Activated T-helper 2 cell treated with anti-CD3 and anti-CD28 coated beads, Interferon-gamma antibody, Interleukin-2, Interleukin-4, amounts not matched to agents 10 μg/mL and 5 μg/mL and 100 μg/mL, durations not matched to agents 14 hours and 24 hours and 36 hours (primary cell): Measurements from ENCODE around the gene MGA. TPM values are rescaled to one million over a fixed set of nuclear protein-coding genes. Genes with fewer than 3 reads are reported as not detected.
A peak's percentile ranks its signal among the peaks of the same experiment; 100 is the strongest.

Experiments
- DNase-seq: peaks from one replicate; pipeline ENCODE4 v3.0.0; 2021; ENCODE audit warnings: low spot score
- H3K27ac Mint-ChIP-seq: one replicate; pipeline ENCODE4 v1.8.0; 2021; ENCODE audit warnings: mixed read lengths
- H3K27me3 Mint-ChIP-seq: one replicate; pipeline ENCODE4 v1.8.0; 2021; ENCODE audit warnings: low read depth, mixed read lengths
- H3K36me3 Mint-ChIP-seq: one replicate; pipeline ENCODE4 v1.8.0; 2021; ENCODE audit warnings: low read depth, mixed read lengths
- H3K4me1 Mint-ChIP-seq: one replicate; pipeline ENCODE4 v1.8.0; 2021; ENCODE audit warnings: low read depth, mixed read lengths
- H3K4me3 Mint-ChIP-seq: one replicate; pipeline ENCODE4 v1.8.0; 2021; ENCODE audit warnings: low read depth, mild to moderate bottlenecking, moderate library complexity, mixed read lengths
- H3K9me3 Mint-ChIP-seq: one replicate; pipeline ENCODE4 v1.8.0; 2021; ENCODE audit warnings: mixed read lengths
- intact Hi-C: fragments of 100-400 bp; cut with micrococcal nuclease; formaldehyde crosslinking; loops from one replicate; pipeline ENCODE4 v1.15.1; 2023
- total RNA-seq: library from RNA; stranded (reverse); gene quantifications from 2 replicates; pipeline ENCODE4 v1.2.3, GENCODE V29; 2022

MGA gene
- total RNA-seq, 1 donor from 2014 or later: 37.7 TPM

GRCh38 chr15:41809526-41810220 lies 149.5 kb downstream of the MGA start:
- no peak for DNase-seq
- intact Hi-C loops: loop anchor here (5.0 kb wide), 2 partner anchors 112 to 252 kb away; partner anchors contain the start of gene TYRO3
- no peaks in the 10 kb centered on the region for H3K27me3 Mint-ChIP-seq
- no peak overlapping the region for H3K4me3 Mint-ChIP-seq
- no peaks in the 10 kb centered on the region for H3K9me3 Mint-ChIP-seq
- H3K27ac Mint-ChIP-seq: no peak overlapping the region
- peaks cover 10% of the 10 kb centered on the region for H3K36me3 Mint-ChIP-seq
- peaks cover 31% of the 10 kb centered on the region for H3K4me1 Mint-ChIP-seq

GRCh38 chr15:41810651-41811431 lies 150.6 kb downstream of the MGA start:
- DNase-seq: no peak

GRCh38 chr15:41811432-41812195 lies 151.4 kb downstream of the MGA start:
- intact Hi-C loops: loop anchor here (1.0 to 5.0 kb wide), 3 partner anchors 37 to 254 kb away; partner anchors contain the start of genes MAPKBP1 and TYRO3
- DNase-seq: peak; percentile 59
- H3K9me3 Mint-ChIP-seq: no peaks in the 10 kb centered on the region
- H3K27ac Mint-ChIP-seq: peak overlapping the region; percentile 36
- peaks cover 26% of the 10 kb centered on the region for H3K4me1 Mint-ChIP-seq
- no peak overlapping the region for H3K4me3 Mint-ChIP-seq
- no peaks in the 10 kb centered on the region for H3K27me3 Mint-ChIP-seq
- H3K36me3 Mint-ChIP-seq: peaks cover 13% of the 10 kb centered on the region

More at GRCh38 chr15:41810651-41811431, 150.6 kb downstream of the MGA start:
- Mint-ChIP-seq H3K27ac (no peak overlapping the region), H3K27me3 (no peaks in the 10 kb centered on the region), H3K4me1 (peaks cover 27% of the 10 kb centered on the region), H3K36me3 (peaks cover 11% of the 10 kb centered on the region), H3K4me3 (no peak overlapping the region), H3K9me3 (no peaks in the 10 kb centered on the region)
- intact Hi-C loops: loop anchor here (1.0 to 5.0 kb wide), 3 partner anchors 37 to 254 kb away; partner anchors contain the start of genes MAPKBP1 and TYRO3

- H3K27me3 Mint-ChIP-seq: no peaks in the 10 kb centered on the region
- H3K4me3 Mint-ChIP-seq: no peak overlapping the region
- H3K27ac Mint-ChIP-seq: no peak overlapping the region
- no peaks in the 10 kb centered on the region for H3K9me3 Mint-ChIP-seq
- H3K36me3 Mint-ChIP-seq: peaks cover 13% of the 10 kb centered on the region
- DNase-seq: no peak
- peaks cover 26% of the 10 kb centered on the region for H3K4me1 Mint-ChIP-seq
- intact Hi-C loops: loop anchor here (5.0 kb wide), 2 partner anchors 116 to 256 kb away; partner anchors contain the start of gene TYRO3
Observed at GRCh38 chr15:41812820-41813375, 152.7 kb downstream of the MGA start.

- DNase-seq: no peak
- intact Hi-C loops: loop anchor here (5.0 kb wide), 2 partner anchors 116 to 256 kb away; partner anchors contain the start of gene TYRO3
- H3K27ac Mint-ChIP-seq: no peak overlapping the region
- peaks cover 26% of the 10 kb centered on the region for H3K4me1 Mint-ChIP-seq
- peaks cover 17% of the 10 kb centered on the region for H3K36me3 Mint-ChIP-seq
- no peaks in the 10 kb centered on the region for H3K9me3 Mint-ChIP-seq
- no peaks in the 10 kb centered on the region for H3K27me3 Mint-ChIP-seq
- H3K4me3 Mint-ChIP-seq: no peak overlapping the region
Observed at GRCh38 chr15:41813426-41813825, 153.2 kb downstream of the MGA start.

GRCh38 chr15:41814534-41814933 lies 154.3 kb downstream of the MGA start:
- intact Hi-C loops: loop anchor here (5.0 kb wide), 2 partner anchors 117 to 257 kb away; partner anchors contain the start of gene TYRO3
- Mint-ChIP-seq H3K36me3 (peaks cover 22% of the 10 kb centered on the region), H3K4me3 (no peak overlapping the region), H3K27me3 (no peaks in the 10 kb centered on the region), H3K4me1 (peaks cover 24% of the 10 kb centered on the region), H3K27ac (no peak overlapping the region), H3K9me3 (no peaks in the 10 kb centered on the region)
- DNase-seq: no peak

- intact Hi-C loops: no loop called here
- peaks cover 31% of the 10 kb centered on the region for H3K36me3 Mint-ChIP-seq
- H3K4me3 Mint-ChIP-seq: no peak overlapping the region
- H3K4me1 Mint-ChIP-seq: peaks cover 6% of the 10 kb centered on the region
- DNase-seq: no peak
- H3K27me3 Mint-ChIP-seq: no peaks in the 10 kb centered on the region
- H3K27ac Mint-ChIP-seq: no peak overlapping the region
- no peaks in the 10 kb centered on the region for H3K9me3 Mint-ChIP-seq
Observed at GRCh38 chr15:41816788-41817187, 156.6 kb downstream of the MGA start.

GRCh38 chr15:41817327-41817726 lies 157.1 kb downstream of the MGA start:
- Mint-ChIP-seq H3K27ac (no peak overlapping the region), H3K9me3 (no peaks in the 10 kb centered on the region), H3K27me3 (no peaks in the 10 kb centered on the region), H3K36me3 (peaks cover 31% of the 10 kb centered on the region), H3K4me3 (no peak overlapping the region), H3K4me1 (peaks cover 2% of the 10 kb centered on the region)
- intact Hi-C loops: no loop called here
- DNase-seq: no peak

- H3K4me1 Mint-ChIP-seq: no peaks in the 10 kb centered on the region
- no peak overlapping the region for H3K27ac Mint-ChIP-seq
Observed at GRCh38 chr15:41817781-41818180, 157.6 kb downstream of the MGA start.

GRCh38 chr15:41819455-41820050 lies 159.3 kb downstream of the MGA start:
- no peaks in the 10 kb centered on the region for H3K27me3 Mint-ChIP-seq
- intact Hi-C loops: no loop called here
- peak overlapping the region; percentile 35 for H3K27ac Mint-ChIP-seq
- no peak for DNase-seq
- H3K36me3 Mint-ChIP-seq: peaks cover 39% of the 10 kb centered on the region
- H3K9me3 Mint-ChIP-seq: no peaks in the 10 kb centered on the region
- H3K4me3 Mint-ChIP-seq: no peak overlapping the region
- H3K4me1 Mint-ChIP-seq: no peaks in the 10 kb centered on the region

More at GRCh38 chr15:41817781-41818180, 157.6 kb downstream of the MGA start:
- H3K36me3 Mint-ChIP-seq: peaks cover 35% of the 10 kb centered on the region
- intact Hi-C loops: no loop called here
- H3K27me3 Mint-ChIP-seq: no peaks in the 10 kb centered on the region
- DNase-seq: no peak
- H3K4me3 Mint-ChIP-seq: no peak overlapping the region
- H3K9me3 Mint-ChIP-seq: no peaks in the 10 kb centered on the region

GRCh38 chr15:41820791-41821423 lies 160.7 kb downstream of the MGA start:
- H3K9me3 Mint-ChIP-seq: no peaks in the 10 kb centered on the region
- no peaks in the 10 kb centered on the region for H3K4me1 Mint-ChIP-seq
- no peak for DNase-seq
- H3K4me3 Mint-ChIP-seq: no peak overlapping the region
- intact Hi-C loops: no loop called here
- peaks cover 34% of the 10 kb centered on the region for H3K36me3 Mint-ChIP-seq
- no peaks in the 10 kb centered on the region for H3K27me3 Mint-ChIP-seq
- no peak overlapping the region for H3K27ac Mint-ChIP-seq
